ENCODE data around the gene SMARCE1. TPM values are rescaled to one million over a fixed set of nuclear protein-coding genes. Genes with fewer than 3 reads are reported as not detected.

SMARCE1 gene
- total RNA-seq, 4 donors from 2014 or later = 46.7 to 133 (median 71.6) TPM

DNA sequence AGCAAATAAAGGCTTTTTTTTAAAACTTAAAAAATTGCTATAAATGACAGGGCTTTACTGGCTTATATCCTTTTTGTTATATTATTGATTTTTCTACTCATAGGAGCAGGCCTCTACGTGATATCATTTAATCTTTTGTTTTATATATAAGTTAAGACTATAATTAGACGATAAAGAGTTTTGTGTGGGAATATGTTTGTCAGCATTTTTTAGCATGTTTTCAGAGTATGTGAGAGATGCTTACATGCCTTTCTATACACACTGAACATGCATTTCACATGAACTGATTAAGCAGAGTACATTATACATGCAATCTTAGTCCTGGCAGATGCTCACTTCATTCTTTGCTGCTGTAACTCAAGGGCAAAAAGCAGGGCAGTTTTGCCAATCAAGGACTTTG lies 25.0 kb upstream of the SMARCE1 start:
- no peaks in the 10 kb centered on the region for H3K9me3 ChIP-seq
- H3K27me3 ChIP-seq = no peaks in the 10 kb centered on the region
- DNase-seq = no peak
- H3K4me3 ChIP-seq = no peak overlapping the region
- H3K4me1 ChIP-seq = no peaks in the 10 kb centered on the region
- no peaks in the 10 kb centered on the region for H3K36me3 ChIP-seq
- H3K27ac ChIP-seq = no peak overlapping the region
- TF ChIP-seq POLR2A (IDR thresholded peaks at IDR 0.05) (no peak), CTCF (IDR thresholded peaks at IDR 0.05) (no peak)

DNA sequence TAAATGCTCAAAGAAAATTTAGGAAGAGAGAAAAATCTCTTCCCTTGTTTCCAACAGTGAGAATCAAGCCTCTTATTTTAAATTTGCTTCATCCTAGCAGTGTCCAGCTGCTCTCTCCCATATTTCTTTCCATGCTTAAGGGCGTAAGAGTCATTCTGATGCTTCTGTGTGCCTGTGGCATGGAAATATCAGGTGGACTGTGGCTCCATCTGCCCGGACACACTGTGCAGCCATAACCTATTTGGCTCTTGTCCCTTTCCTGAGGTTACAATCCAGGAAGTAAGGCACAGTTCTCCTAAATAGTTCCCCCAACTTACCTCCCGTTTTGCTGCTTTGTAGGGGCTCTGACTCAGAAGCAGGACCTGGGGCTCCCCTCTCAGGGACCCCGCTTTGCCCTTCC lies 23.7 kb upstream of the SMARCE1 start:
- Histone ChIP-seq H3K27ac (no peak overlapping the region), H3K27me3 (no peaks in the 10 kb centered on the region), H3K4me1 (no peaks in the 10 kb centered on the region), H3K9me3 (no peaks in the 10 kb centered on the region), H3K4me3 (no peak overlapping the region), H3K36me3 (no peaks in the 10 kb centered on the region)
- TF ChIP-seq CTCF (IDR thresholded peaks at IDR 0.05) = no peak
- no peak for TF ChIP-seq POLR2A (IDR thresholded peaks at IDR 0.05)
- no peak for DNase-seq

DNA sequence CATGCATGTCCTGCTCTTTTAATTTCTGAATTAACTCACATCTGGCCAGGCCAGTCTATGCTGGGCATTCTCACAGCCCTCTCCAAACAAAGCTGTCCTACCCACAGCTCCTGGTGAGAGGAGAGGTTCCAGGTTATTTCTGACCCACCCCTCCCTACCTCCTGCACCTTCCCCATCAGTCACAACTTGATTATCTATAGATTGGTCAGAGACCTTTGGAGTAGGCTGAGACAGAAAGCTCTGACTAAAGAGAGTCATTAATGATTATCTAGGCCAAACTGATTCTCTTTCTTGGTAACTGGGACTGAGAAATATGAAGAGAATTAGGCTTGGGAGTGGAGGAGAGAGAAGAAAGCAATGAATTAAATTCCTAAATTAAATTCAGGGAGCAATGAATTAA lies 18.7 kb upstream of the SMARCE1 start:
- H3K27me3 ChIP-seq = no peaks in the 10 kb centered on the region
- H3K4me1 ChIP-seq = peaks cover 0 to 6% (median 0%) of the 10 kb centered on the region in 4 donors
- no peak for TF ChIP-seq POLR2A (IDR thresholded peaks at IDR 0.05)
- TF ChIP-seq CTCF (IDR thresholded peaks at IDR 0.05) = no peak
- no peaks in the 10 kb centered on the region for H3K9me3 ChIP-seq
- H3K4me3 ChIP-seq = no peak overlapping the region
- H3K36me3 ChIP-seq = no peaks in the 10 kb centered on the region
- H3K27ac ChIP-seq = peak overlapping the region in 2 of 4 donors; percentile 37 to 41
- DNase-seq = no peak

DNA sequence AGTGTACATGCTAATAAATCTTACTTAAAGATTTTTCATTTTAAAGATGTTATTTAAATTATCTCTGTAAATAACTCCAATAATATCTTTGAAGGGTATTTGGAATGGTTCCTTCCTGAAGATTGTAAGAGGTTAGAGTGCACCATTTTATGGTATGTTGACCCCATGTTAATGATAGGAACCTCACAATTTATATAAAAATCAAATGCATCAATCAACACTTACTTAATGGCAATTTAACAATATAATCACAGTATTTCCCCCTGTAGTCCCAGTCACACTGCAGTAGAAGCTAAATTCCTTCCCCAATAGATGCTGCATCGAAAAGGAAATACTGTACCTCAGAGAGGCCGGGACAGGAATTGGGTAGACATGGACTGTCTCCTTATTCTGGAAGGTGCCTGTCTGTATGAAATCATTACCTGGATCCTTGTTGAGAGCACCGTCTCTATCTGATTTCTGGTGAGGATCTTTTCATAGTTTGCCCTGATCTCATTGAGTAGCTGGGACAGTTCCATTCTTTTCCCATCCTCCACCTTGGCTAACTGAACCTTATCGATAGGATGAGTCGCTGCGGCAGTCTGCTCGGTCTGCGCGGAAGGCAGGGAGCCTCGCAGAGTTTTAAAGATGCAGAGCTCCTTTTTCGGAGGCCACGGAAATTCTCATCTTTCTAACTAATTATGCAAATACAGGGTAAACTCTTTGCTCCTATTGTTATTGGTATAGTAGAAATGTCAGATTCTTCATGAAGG lies 17.1 kb upstream of the SMARCE1 start, which contains the start of gene KRT222:
TSS of gene KRT222 (minus strand) at position 596 of the 752 bp plus-strand sequence. CDS start at position 518, 78 bp downstream.
- H3K27me3 ChIP-seq = no peaks in the 10 kb centered on the region
- H3K9me3 ChIP-seq = no peaks in the 10 kb centered on the region
- TF ChIP-seq CTCF (IDR thresholded peaks at IDR 0.05) = no peak
- TF ChIP-seq POLR2A (IDR thresholded peaks at IDR 0.05) = no peak
- peak within 1 kb of the TSS in 2 of 4 donors; percentile 11 to 39 for H3K4me3 ChIP-seq
- DNase-seq = no peak
- H3K36me3 ChIP-seq = no peaks in the 10 kb centered on the region
- H3K4me1 ChIP-seq = peaks cover 0 to 6% (median 0%) of the 10 kb centered on the region in 4 donors
- H3K27ac ChIP-seq = peak within 1 kb of the TSS in 2 of 4 donors; percentile 37 to 41

DNA sequence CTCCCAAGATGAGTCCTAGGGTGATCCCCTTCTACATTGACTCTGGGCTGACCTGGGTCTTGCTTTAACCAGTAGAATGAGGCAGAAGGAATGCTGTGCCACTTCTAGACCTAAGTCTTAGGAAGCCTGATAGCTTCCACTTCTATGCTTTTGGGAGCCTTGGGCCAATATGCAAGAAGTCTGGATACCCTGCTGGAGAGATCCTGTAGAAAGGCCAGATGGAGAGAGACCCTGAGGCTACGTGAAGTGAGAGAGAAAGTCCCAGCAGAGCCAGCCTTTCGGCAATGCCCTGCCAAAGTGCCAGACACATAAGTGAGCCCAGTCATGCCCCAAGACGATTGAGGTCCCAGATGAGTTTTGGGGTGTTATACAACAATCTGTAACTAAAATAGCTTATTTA lies 15.6 kb upstream of the SMARCE1 start:
- Histone ChIP-seq H3K4me1 (peaks cover 0 to 6% (median 0%) of the 10 kb centered on the region in 4 donors), H3K9me3 (no peaks in the 10 kb centered on the region), H3K36me3 (no peaks in the 10 kb centered on the region), H3K27me3 (no peaks in the 10 kb centered on the region), H3K4me3 (no peak overlapping the region), H3K27ac (no peak overlapping the region)
- DNase-seq = no peak
- TF ChIP-seq POLR2A (IDR thresholded peaks at IDR 0.05) (no peak), CTCF (IDR thresholded peaks at IDR 0.05) (no peak)

Measured in Peyer's patch (tissue), 4 donors.